Loucy (cell line): ENCODE data around the gene CASP10.

Experiments used
- H2AFZ ChIP-seq: fragments of 200-600 bp; sonication (generic); 2 replicates; pipeline ENCODE4 v1.6.0; 2016; ENCODE audit warnings: antibody characterized with exemption, mild to moderate bottlenecking, low read length, moderate library complexity
- H3F3A ChIP-seq: fragments of 200-600 bp; 2 replicates; pipeline ENCODE4 v1.6.0; 2016; ENCODE audit warnings: antibody characterized with exemption, low read depth, mild to moderate bottlenecking
- H3K27me3 ChIP-seq: fragments of 200-600 bp; sonication (generic); 2 replicates; pipeline ENCODE4 v1.6.1; 2014; ENCODE audit warnings: low read length, mild to moderate bottlenecking; ENCODE audit not compliant: insufficient read depth, poor library complexity, severe bottlenecking
- H3K36me3 ChIP-seq: fragments of 200-600 bp; sonication (generic); 2 replicates; pipeline ENCODE4 v1.6.1; 2016; ENCODE audit warnings: low read length; ENCODE audit not compliant: insufficient read depth
- H3K4me1 ChIP-seq: fragments of 200-600 bp; sonication (generic); 2 replicates; pipeline ENCODE4 v1.5.1; 2014; ENCODE audit warnings: low read length, mild to moderate bottlenecking; ENCODE audit not compliant: insufficient read depth, poor library complexity, severe bottlenecking
- H3K4me2 ChIP-seq: fragments of 200-600 bp; sonication (generic); 2 replicates; pipeline ENCODE4 v1.6.0; 2014; ENCODE audit warnings: antibody characterized with exemption, low read length, low read depth, mild to moderate bottlenecking; ENCODE audit not compliant: poor library complexity, severe bottlenecking
- H3K4me3 ChIP-seq: fragments of 200-600 bp; sonication (generic); 2 replicates; pipeline ENCODE4 v1.5.1; 2014; ENCODE audit warnings: low read length, mild to moderate bottlenecking, mixed read lengths; ENCODE audit not compliant: poor library complexity, severe bottlenecking
- H3K79me2 ChIP-seq: fragments of 200-600 bp; sonication (generic); 2 replicates; pipeline ENCODE4 v1.6.1; 2014; ENCODE audit warnings: low read length; ENCODE audit not compliant: insufficient read depth
- H3K9ac ChIP-seq: fragments of 200-600 bp; sonication (generic); 2 replicates; pipeline ENCODE4 v1.6.0; 2014; ENCODE audit warnings: mild to moderate bottlenecking, low read depth, low read length, moderate library complexity; ENCODE audit not compliant: poor library complexity, severe bottlenecking
- H3K9me2 ChIP-seq: fragments of 200-600 bp; sonication (generic); replicated peaks from 2 replicates; pipeline ENCODE4 v1.6.1; 2016; ENCODE audit warnings: low read depth, low read length, mixed read lengths
- H3K9me3 ChIP-seq: fragments of 200-600 bp; sonication (generic); 2 replicates; pipeline ENCODE4 v1.6.1; 2014; ENCODE audit warnings: mild to moderate bottlenecking, antibody characterized with exemption, low read length, low read depth; ENCODE audit not compliant: insufficient read depth
- H4K20me1 ChIP-seq: fragments of 200-600 bp; sonication (generic); 2 replicates; pipeline ENCODE4 v1.6.0; 2014; ENCODE audit warnings: antibody characterized with exemption, low read length, mild to moderate bottlenecking; ENCODE audit not compliant: insufficient read depth, poor library complexity, severe bottlenecking
- EZH2phosphoT487 ChIP-seq: fragments of 200-600 bp; IDR thresholded peaks from 2 replicates; pipeline ENCODE4 v1.6.1; 2018; ENCODE audit warnings: antibody characterized with exemption, mild to moderate bottlenecking, moderate library complexity, borderline replicate concordance
- TF ChIP-seq, protein P1 (sequence below): fragments of 200-600 bp; sonication (generic); conservative IDR thresholded peaks from 2 replicates; pipeline ENCODE4 v1.5.1; 2014; ENCODE audit warnings: mild to moderate bottlenecking, antibody characterized with exemption, low read length

CASP10 gene

GRCh38 chr2:201266629-201267028 lies 83.7 kb downstream of the CASP10 start:
- Histone ChIP-seq H3K9me2 (no peaks in the 10 kb centered on the region), H3K79me2 (peaks cover 100% of the 10 kb centered on the region), H3K27me3 (no peaks in the 10 kb centered on the region), H3K4me3 (peak overlapping the region; percentile 50), H3F3A (no peaks in the 10 kb centered on the region), H3K4me1 (peaks cover 71% of the 10 kb centered on the region), H3K9ac (peak overlapping the region; percentile 23), H3K9me3 (no peaks in the 10 kb centered on the region), H3K36me3 (peaks cover 55% of the 10 kb centered on the region; the same call in 1 of the 2 replicates), H3K4me2 (peak overlapping the region; percentile 76), H4K20me1 (peaks cover 89% of the 10 kb centered on the region), H2AFZ (no peak overlapping the region)
- TF ChIP-seq, protein P1, sequence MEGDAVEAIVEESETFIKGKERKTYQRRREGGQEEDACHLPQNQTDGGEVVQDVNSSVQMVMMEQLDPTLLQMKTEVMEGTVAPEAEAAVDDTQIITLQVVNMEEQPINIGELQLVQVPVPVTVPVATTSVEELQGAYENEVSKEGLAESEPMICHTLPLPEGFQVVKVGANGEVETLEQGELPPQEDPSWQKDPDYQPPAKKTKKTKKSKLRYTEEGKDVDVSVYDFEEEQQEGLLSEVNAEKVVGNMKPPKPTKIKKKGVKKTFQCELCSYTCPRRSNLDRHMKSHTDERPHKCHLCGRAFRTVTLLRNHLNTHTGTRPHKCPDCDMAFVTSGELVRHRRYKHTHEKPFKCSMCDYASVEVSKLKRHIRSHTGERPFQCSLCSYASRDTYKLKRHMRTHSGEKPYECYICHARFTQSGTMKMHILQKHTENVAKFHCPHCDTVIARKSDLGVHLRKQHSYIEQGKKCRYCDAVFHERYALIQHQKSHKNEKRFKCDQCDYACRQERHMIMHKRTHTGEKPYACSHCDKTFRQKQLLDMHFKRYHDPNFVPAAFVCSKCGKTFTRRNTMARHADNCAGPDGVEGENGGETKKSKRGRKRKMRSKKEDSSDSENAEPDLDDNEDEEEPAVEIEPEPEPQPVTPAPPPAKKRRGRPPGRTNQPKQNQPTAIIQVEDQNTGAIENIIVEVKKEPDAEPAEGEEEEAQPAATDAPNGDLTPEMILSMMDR, result no peak
- no peak for TF ChIP-seq EZH2phosphoT487

DNA sequence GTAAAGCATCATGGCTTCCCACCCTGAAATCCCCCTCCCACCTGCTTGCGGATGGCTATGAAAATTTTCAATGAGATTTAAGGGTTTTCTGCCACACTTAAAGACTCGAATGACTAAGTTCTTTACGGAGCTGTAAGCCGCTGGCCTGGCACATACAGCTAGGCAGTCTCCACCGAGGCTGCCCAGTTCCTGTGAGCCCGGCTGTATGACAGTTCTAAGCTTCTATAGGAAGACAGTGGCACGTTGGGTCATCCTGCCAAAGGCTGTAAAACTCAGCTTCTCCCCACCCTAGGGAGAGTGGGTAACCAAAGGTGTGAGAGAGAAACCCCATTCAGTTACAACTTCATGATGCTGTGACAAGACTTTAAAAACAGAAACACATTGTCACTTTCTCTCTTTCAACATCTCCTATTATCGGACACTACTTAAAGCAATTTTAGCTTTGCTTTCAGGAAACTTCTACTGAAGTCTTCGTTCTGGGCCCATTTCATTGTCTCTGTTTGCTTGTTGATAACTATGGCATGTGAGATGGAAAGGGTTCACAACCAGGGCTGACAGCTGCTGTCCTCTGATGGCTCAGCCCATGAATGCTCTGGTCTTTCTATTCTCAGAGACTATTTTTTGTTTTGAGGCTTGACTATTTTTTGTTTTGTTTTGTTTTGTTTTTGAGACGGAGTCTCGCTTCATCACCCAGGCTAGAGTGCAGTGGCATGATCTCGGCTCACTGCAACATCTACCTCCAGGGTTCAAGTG lies 84.5 kb downstream of the CASP10 start:
- H2AFZ ChIP-seq, result no peak overlapping the region
- peak overlapping the region; percentile 50 for H3K4me3 ChIP-seq
- H3K9ac ChIP-seq, result peak overlapping the region; percentile 15
- H3K36me3 ChIP-seq, result peaks cover 63% of the 10 kb centered on the region; the same call in 1 of the 2 replicates
- no peaks in the 10 kb centered on the region for H3K9me2 ChIP-seq
- H3K4me2 ChIP-seq, result peak overlapping the region; percentile 76
- no peaks in the 10 kb centered on the region for H3F3A ChIP-seq
- TF ChIP-seq EZH2phosphoT487, result no peak
- TF ChIP-seq, protein P1, result no peak
- H3K9me3 ChIP-seq, result no peaks in the 10 kb centered on the region
- peaks cover 86% of the 10 kb centered on the region for H4K20me1 ChIP-seq
- no peaks in the 10 kb centered on the region for H3K27me3 ChIP-seq
- peaks cover 100% of the 10 kb centered on the region for H3K79me2 ChIP-seq
- H3K4me1 ChIP-seq, result peaks cover 70% of the 10 kb centered on the region

GRCh38 chr2:201269764-201270163 lies 86.8 kb downstream of the CASP10 start:
- peaks cover 86% of the 10 kb centered on the region; the same call in 1 of the 2 replicates for H3K36me3 ChIP-seq
- no peak overlapping the region for H2AFZ ChIP-seq
- H3K79me2 ChIP-seq, result peaks cover 84% of the 10 kb centered on the region

More at GRCh38 chr2:201269764-201270163, 86.8 kb downstream of the CASP10 start:
- Histone ChIP-seq H3K4me1 (peaks cover 47% of the 10 kb centered on the region), H4K20me1 (peaks cover 62% of the 10 kb centered on the region), H3F3A (no peaks in the 10 kb centered on the region), H3K27me3 (no peaks in the 10 kb centered on the region), H3K4me3 (peak overlapping the region; percentile 30), H3K9ac (no peak overlapping the region), H3K4me2 (peak overlapping the region; percentile 76), H3K9me3 (no peaks in the 10 kb centered on the region), H3K9me2 (no peaks in the 10 kb centered on the region)
- no peak for TF ChIP-seq EZH2phosphoT487
- TF ChIP-seq, protein P1, result no peak
